HepG2 (cell line): Measurements from ENCODE around the gene CACNA1G. TPM values are rescaled to one million over a fixed set of nuclear protein-coding genes. Genes with fewer than 3 reads are reported as not detected.

ENCODE experiments used
- ATAD3A ChIP-seq: sonication (generic); formaldehyde crosslinking; IDR thresholded peaks from 2 replicates; pipeline ENCODE4 v1.4.0; 2020; ENCODE audit warnings: missing genetic modification reagents
- ATF4 ChIP-seq, 2 experiments: fragments of 450-650 bp in 1 of 2; sonication (generic) in 1 of 2; formaldehyde crosslinking; IDR thresholded peaks; 2 replicates each; pipeline versions ENCODE4 v1.5.0 to v1.8.0; 2020 to 2022; ENCODE audit warnings: mild to moderate bottlenecking in 1 of 2, missing genetic modification reagents in 1 of 2
- CBX5 ChIP-seq: sonication (generic); formaldehyde crosslinking; IDR thresholded peaks from 2 replicates; pipeline ENCODE4 v1.4.0; 2020; ENCODE audit warnings: missing genetic modification reagents, borderline replicate concordance
- CTCF ChIP-seq: sonication (generic); formaldehyde crosslinking; IDR thresholded peaks from 2 replicates; pipeline ENCODE4 v1.5.0; 2020; ENCODE audit warnings: mild to moderate bottlenecking, missing genetic modification reagents, moderate library complexity
- ETS1 ChIP-seq: sonication (generic); formaldehyde crosslinking; IDR thresholded peaks from 2 replicates; pipeline ENCODE4 v1.4.0; 2020; ENCODE audit warnings: missing genetic modification reagents
- ETV5 ChIP-seq: IDR thresholded peaks from 2 replicates; pipeline ENCODE4 v1.6.1; 2018; ENCODE audit warnings: missing biosample characterization, missing genetic modification reagents, inconsistent platforms, borderline replicate concordance
- ETV6 ChIP-seq: sonication (generic); formaldehyde crosslinking; conservative IDR thresholded peaks from 2 replicates; pipeline ENCODE4 v1.4.0; 2020; ENCODE audit warnings: missing genetic modification reagents
- FOSL2 ChIP-seq: sonication (generic); formaldehyde crosslinking; IDR thresholded peaks from 2 replicates; pipeline ENCODE4 v1.4.0; 2020; ENCODE audit warnings: missing genetic modification reagents
- GATAD2A ChIP-seq: IDR thresholded peaks from 2 replicates; pipeline ENCODE4 v1.6.1; 2016
- KDM5B ChIP-seq: sonication (generic); formaldehyde crosslinking; IDR thresholded peaks from 2 replicates; pipeline ENCODE4 v1.4.0; 2020; ENCODE audit warnings: missing genetic modification reagents, mild to moderate bottlenecking, borderline replicate concordance
- MIXL1 ChIP-seq: IDR thresholded peaks from 2 replicates; pipeline ENCODE4 v1.6.1; 2016
- NFKBIZ ChIP-seq: IDR thresholded peaks from 2 replicates; pipeline ENCODE4 v1.6.1; 2018; ENCODE audit warnings: missing genetic modification reagents, missing compliant biosample characterization
- SOX5 ChIP-seq: IDR thresholded peaks from 2 replicates; pipeline ENCODE4 v1.6.1; 2016; ENCODE audit warnings: borderline replicate concordance
- SOX6 ChIP-seq, 2 experiments: fragments of 450-650 bp in 1 of 2; sonication (generic) in 1 of 2; formaldehyde crosslinking in 1 of 2; IDR thresholded peaks; 2 replicates each; pipeline versions ENCODE4 v1.4.0 to v1.6.1; 2017 to 2020; ENCODE audit warnings: antibody characterized with exemption in 1 of 2, mild to moderate bottlenecking in 1 of 2, missing genetic modification reagents in 1 of 2
- ZC3H13 ChIP-seq: sonication (generic); formaldehyde crosslinking; IDR thresholded peaks from 2 replicates; pipeline ENCODE4 v1.8.1; 2023; ENCODE audit warnings: mild to moderate bottlenecking, missing genetic modification reagents, moderate library complexity
- ZNF230 ChIP-seq: sonication (generic); formaldehyde crosslinking; IDR thresholded peaks from 2 replicates; pipeline ENCODE4 v1.4.0; 2020; ENCODE audit warnings: mild to moderate bottlenecking, missing genetic modification reagents
- ZNF260 ChIP-seq: sonication (generic); formaldehyde crosslinking; IDR thresholded peaks from 2 replicates; pipeline ENCODE4 v1.4.0; 2020; ENCODE audit warnings: missing genetic modification reagents, low read depth, mild to moderate bottlenecking, borderline replicate concordance
- ZNF263 ChIP-seq: sonication (generic); formaldehyde crosslinking; IDR thresholded peaks from 2 replicates; pipeline ENCODE4 v1.4.0; 2020; ENCODE audit warnings: missing genetic modification reagents
- ZNF292 ChIP-seq: sonication (generic); formaldehyde crosslinking; IDR thresholded peaks from 2 replicates; pipeline ENCODE4 v1.8.1; 2022; ENCODE audit warnings: mild to moderate bottlenecking, low read depth, missing genetic modification reagents, borderline replicate concordance
- ZNF609 ChIP-seq: sonication (generic); formaldehyde crosslinking; IDR thresholded peaks from 2 replicates; pipeline ENCODE4 v1.4.0; 2020; ENCODE audit warnings: mild to moderate bottlenecking, missing genetic modification reagents, borderline replicate concordance
- polyA plus RNA-seq, 8 experiments: library from polyadenylated mRNA; depleted of rRNA in 3 of 8; stranded (reverse) in 7 of 8; unstranded in 1 of 8; fragments of >200 nt; fragmentation: Illumina TruSeq in 4 of 8; extraction: Trizol in 4 of 8; gene quantifications; 2 replicates each; pipeline versions ENCODE4 v1.2.1 to v1.2.3, GENCODE V29; 2011 to 2016; ENCODE audit warnings: low read depth in 4 of 8, missing spikeins in 1 of 8, mixed read lengths in 1 of 8; ENCODE audit not compliant: insufficient read depth in 1 of 8
- total RNA-seq, 5 experiments: library from RNA; depleted of rRNA; stranded (reverse); fragments of >200 nt; fragmentation: Illumina TruSeq; extraction: Trizol; gene quantifications; 2 replicates each; pipeline ENCODE4 v1.2.3, GENCODE V29; 2016; ENCODE audit warnings: low read depth in 1 of 5

Gene CACNA1G
- total and polyA plus RNA-seq, 2 of the 13 experiments (the other 11 are each of a cell fraction or from before 2014, with no cell fraction given), result 0.02 TPM; not detected in 1

GRCh38 chr17:50660042-50660886 lies 99.7 kb downstream of the CACNA1G start (continued):
- TF ChIP-seq ETS1 (0 out of 2 replicates have a peak, but pooled peaks have one; percentile 68), CTCF (CRISPR knock-in tag) (no peak; the same call in 1 of the 2 replicates), ZNF260 (CRISPR knock-in tag) (no peak), CBX5 (CRISPR knock-in tag) (0 out of 2 replicates have a peak, but pooled peaks have one; percentile 38), GATAD2A (CRISPR knock-in tag) (peak; percentile 85), ZC3H13 (no peak), SOX5 (peak; percentile 65; the same call in 1 of the 2 replicates), ZNF292 (CRISPR knock-in tag) (peak; percentile 75; the same call in 1 of the 2 replicates), MIXL1 (0 out of 2 replicates have a peak, but pooled peaks have one; percentile 44), ETV6 (CRISPR knock-in tag) (peak; percentile 66; the same call in 1 of the 2 replicates), ZNF230 (no peak), ATF4 (CRISPR knock-in tag; IDR thresholded peaks at IDR 0.05) (no peak), ETV5 (CRISPR knock-in tag) (peak; percentile 99), ZNF263 (CRISPR knock-in tag) (peak; percentile 93), KDM5B (CRISPR knock-in tag) (peak; percentile 78; the same call in 1 of the 2 replicates), ATAD3A (CRISPR knock-in tag) (no peak), NFKBIZ (CRISPR knock-in tag) (0 out of 2 replicates have a peak, but pooled peaks have one; percentile 45), SOX6 (IDR thresholded peaks at IDR 0.05) (no peak), SOX6 (CRISPR knock-in tag; IDR thresholded peaks at IDR 0.05) (peak; percentile 68; the same call in 1 of the 2 replicates), ZNF609 (peak; percentile 56), FOSL2 (CRISPR knock-in tag) (peak; percentile 66)
